ENCODE measurements around the gene EXPH5. TPM values are rescaled to one million over a fixed set of nuclear protein-coding genes. Genes with fewer than 3 reads are reported as not detected.

EXPH5 gene
- total RNA-seq, 4 donors from 2014 or later, result 19.8 to 73.8 (median 33.2) TPM

GRCh38 chr11:108551651-108552462 is 41.7 kb downstream of the EXPH5 start:
- WGBS, 2 donors (ENCODE audit: low coverage in 1 of 2), result 52 to 63% methylated on average over 9 to 10 of the region's 10 CpGs
- TF ChIP-seq EP300 (IDR thresholded peaks at IDR 0.05; ENCODE audit: low read depth) (no peak), POLR2A (IDR thresholded peaks at IDR 0.05) (no peak), CTCF (IDR thresholded peaks at IDR 0.05) (no peak), POLR2AphosphoS5 (IDR thresholded peaks at IDR 0.05) (no peak)
- H3K27ac ChIP-seq, result peak overlapping the region in 1 of 4 donors; percentile 10

GRCh38 chr11:108549319-108549885 is 44.2 kb downstream of the EXPH5 start:
- no peaks in the 10 kb centered on the region for H3K9me3 ChIP-seq
- no peak for DNase-seq
- TF ChIP-seq POLR2A (IDR thresholded peaks at IDR 0.05), result no peak
- no peak for TF ChIP-seq POLR2AphosphoS5 (IDR thresholded peaks at IDR 0.05)
- TF ChIP-seq EP300 (IDR thresholded peaks at IDR 0.05; ENCODE audit: low read depth), result no peak
- TF ChIP-seq CTCF (IDR thresholded peaks at IDR 0.05), result no peak
- in situ Hi-C loops (cut with MboI; ENCODE audit: low pct_ligation_motif_present in 1 of 4, low pct_unique_long_range_greater_than_20kb in 1 of 4, low sequenced_read_pairs in 3 of 4) (no loop called here), intact Hi-C loops (cut with DNase I; ENCODE audit: low total_unique reads) (no loop called here)
- 82 to 100% methylated on average over 2 to 3 of the region's 3 CpGs for WGBS, 2 donors (ENCODE audit: low coverage in 1 of 2)
- H3K27ac ChIP-seq, result no peak overlapping the region
- no peak overlapping the region for H3K4me3 ChIP-seq
- peaks cover 0 to 14% (median 0%) of the 10 kb centered on the region in 4 donors for H3K4me1 ChIP-seq
- H3K27me3 ChIP-seq, result no peaks in the 10 kb centered on the region
- H3K36me3 ChIP-seq, result no peaks in the 10 kb centered on the region

More at GRCh38 chr11:108551651-108552462, 41.7 kb downstream of the EXPH5 start:
- no peaks in the 10 kb centered on the region for H3K36me3 ChIP-seq
- in situ Hi-C loops (cut with MboI; ENCODE audit: low pct_ligation_motif_present in 1 of 4, low pct_unique_long_range_greater_than_20kb in 1 of 4, low sequenced_read_pairs in 3 of 4) (no loop called here), intact Hi-C loops (cut with DNase I; ENCODE audit: low total_unique reads) (no loop called here)
- no peak overlapping the region for H3K4me3 ChIP-seq
- no peaks in the 10 kb centered on the region for H3K9me3 ChIP-seq
- peaks cover 0 to 14% (median 0%) of the 10 kb centered on the region in 4 donors for H3K4me1 ChIP-seq
- DNase-seq, result no peak
- H3K27me3 ChIP-seq, result no peaks in the 10 kb centered on the region

- TF ChIP-seq POLR2A (IDR thresholded peaks at IDR 0.05) (no peak), CTCF (IDR thresholded peaks at IDR 0.05) (no peak), EP300 (IDR thresholded peaks at IDR 0.05; ENCODE audit: low read depth) (no peak)
- in situ Hi-C loops (cut with MboI; ENCODE audit: low pct_ligation_motif_present in 1 of 4, low pct_unique_long_range_greater_than_20kb in 1 of 4, low sequenced_read_pairs in 3 of 4) (no loop called here), intact Hi-C loops (cut with DNase I; ENCODE audit: low total_unique reads) (no loop called here)
- Histone ChIP-seq H3K9me3 (no peaks in the 10 kb centered on the region), H3K4me1 (no peaks in the 10 kb centered on the region), H3K27me3 (no peaks in the 10 kb centered on the region), H3K4me3 (no peak overlapping the region), H3K36me3 (no peaks in the 10 kb centered on the region), H3K27ac (no peak overlapping the region)
- WGBS, 2 donors (ENCODE audit: low coverage in 1 of 2), result 73 to 78% methylated on average over 5 of the region's 5 CpGs
- DNase-seq, result no peak
These were observed 47.6 kb downstream of the EXPH5 start for GRCh38 chr11:108545909-108546501.

- Histone ChIP-seq H3K4me3 (no peak overlapping the region), H3K4me1 (peaks cover 0 to 6% (median 0%) of the 10 kb centered on the region in 4 donors), H3K36me3 (no peaks in the 10 kb centered on the region), H3K27ac (no peak overlapping the region), H3K9me3 (no peaks in the 10 kb centered on the region), H3K27me3 (no peaks in the 10 kb centered on the region)
- in situ Hi-C loops (cut with MboI; ENCODE audit: low pct_ligation_motif_present in 1 of 4, low pct_unique_long_range_greater_than_20kb in 1 of 4, low sequenced_read_pairs in 3 of 4) (no loop called here), intact Hi-C loops (cut with DNase I; ENCODE audit: low total_unique reads) (no loop called here)
- DNase-seq, result no peak
- WGBS, 2 donors (ENCODE audit: low coverage in 1 of 2), result 82% methylated on average over 5 of the region's 5 CpGs
- TF ChIP-seq POLR2AphosphoS5 (IDR thresholded peaks at IDR 0.05), result no peak
- TF ChIP-seq CTCF (IDR thresholded peaks at IDR 0.05), result no peak
- no peak for TF ChIP-seq POLR2A (IDR thresholded peaks at IDR 0.05)
- no peak for TF ChIP-seq EP300 (IDR thresholded peaks at IDR 0.05; ENCODE audit: low read depth)
These were observed 50.1 kb downstream of the EXPH5 start for GRCh38 chr11:108543316-108543964.

All from transverse colon (tissue), 4 donors.